CD8-positive, alpha-beta memory T cell (primary cell): ENCODE measurements around the gene NSD1. TPM values are rescaled to one million over a fixed set of nuclear protein-coding genes. Genes with fewer than 3 reads are reported as not detected.

Source experiments
- CTCF ChIA-PET: fragments of 350-600 bp; sonication (Branson Sonifier 250); formaldehyde crosslinking; loops from one replicate; lab custom pipeline; 2021; ENCODE audit warnings: antibody characterized with exemption; lab: Charles Lee
- POLR2A ChIA-PET: fragments of 350-600 bp; sonication (Branson Sonifier 250); formaldehyde crosslinking; loops from one replicate; lab custom pipeline; 2021; ENCODE audit warnings: antibody characterized with exemption; lab: Charles Lee
- DNase-seq, 5 donors: peaks; one replicate each; pipeline versions ENCODE4 v3.0.0 to v3.0.0-alpha.2; 2020 to 2022; ENCODE audit warnings: mixed read lengths in 1 of 5
- H3K27ac ChIP-seq: one replicate; pipeline ENCODE4 v1.7.0; 2013; ENCODE audit warnings: low read depth, mild to moderate bottlenecking, low read length, moderate library complexity
- H3K27me3 ChIP-seq: 2 replicates; pipeline ENCODE4 v1.7.0; 2013; ENCODE audit warnings: low read length, mild to moderate bottlenecking; ENCODE audit not compliant: insufficient read depth, poor library complexity, severe bottlenecking
- H3K36me3 ChIP-seq: 2 replicates; pipeline ENCODE4 v1.7.0; 2013; ENCODE audit warnings: mild to moderate bottlenecking, low read length, moderate library complexity; ENCODE audit not compliant: insufficient read depth
- H3K4me1 ChIP-seq: 2 replicates; pipeline ENCODE4 v1.7.0; 2013; ENCODE audit warnings: mild to moderate bottlenecking, low read length, moderate library complexity; ENCODE audit not compliant: insufficient read depth
- H3K4me3 ChIP-seq: 2 replicates; pipeline ENCODE4 v1.7.0; 2013; ENCODE audit warnings: mild to moderate bottlenecking, low read length
- H3K9me3 ChIP-seq: 2 replicates; pipeline ENCODE4 v1.7.0; 2013; ENCODE audit warnings: mild to moderate bottlenecking, low read length
- H3K27ac Mint-ChIP-seq, 8 donors: one replicate each; pipeline ENCODE4 v1.8.0; 2020 to 2021; ENCODE audit warnings: mixed read lengths in 8 of 8, mild to moderate bottlenecking in 6 of 8, inconsistent platforms in 3 of 8, moderate library complexity in 3 of 8
- H3K27me3 Mint-ChIP-seq, 2 donors: one replicate each; pipeline ENCODE4 v1.8.0; 2020 to 2021; ENCODE audit warnings: mixed read lengths in 2 of 2, mild to moderate bottlenecking in 1 of 2, moderate library complexity in 1 of 2
- H3K36me3 Mint-ChIP-seq, 3 donors: one replicate each; pipeline ENCODE4 v1.8.0; 2020 to 2021; ENCODE audit warnings: mixed read lengths in 3 of 3, inconsistent platforms in 1 of 3, mild to moderate bottlenecking in 1 of 3
- H3K4me1 Mint-ChIP-seq, 3 donors: one replicate each; pipeline ENCODE4 v1.8.0; 2020 to 2021; ENCODE audit warnings: mixed read lengths in 3 of 3, inconsistent platforms in 1 of 3, mild to moderate bottlenecking in 1 of 3
- H3K4me3 Mint-ChIP-seq, 7 donors: one replicate each; pipeline ENCODE4 v1.8.0; 2020 to 2021; ENCODE audit warnings: mixed read lengths in 7 of 7, mild to moderate bottlenecking in 6 of 7, moderate library complexity in 4 of 7, inconsistent platforms in 2 of 7
- H3K9me3 Mint-ChIP-seq, 5 donors: one replicate each; pipeline ENCODE4 v1.8.0; 2020 to 2022; ENCODE audit warnings: mixed read lengths in 5 of 5, mild to moderate bottlenecking in 3 of 5, moderate library complexity in 2 of 5, inconsistent platforms in 1 of 5
- polyA plus RNA-seq: library from polyadenylated mRNA; unstranded; fragments of 300-500 nt; fragmentation: Illumina TruSeq; gene quantifications from one replicate; pipeline ENCODE4 v1.2.3, GENCODE V29; 2021
- total RNA-seq, 2 experiments: library from RNA; stranded (reverse); gene quantifications; one replicate each; pipeline ENCODE4 v1.2.3, GENCODE V29; 2021

The NSD1 gene
- total RNA-seq (10 to 100 TPM; 86.7 to 93.1 TPM), polyA plus RNA-seq (48.7 TPM)

- Mint-ChIP-seq H3K4me3 (peak within 1 kb of the TSS; percentile 82 to 93 (median 88)), H3K9me3 (no peaks in the 10 kb centered on the region), H3K36me3 (peaks cover 3 to 34% (median 9%) of the 10 kb centered on the region in 3 donors), H3K27me3 (no peaks in the 10 kb centered on the region), H3K27ac (peak within 1 kb of the TSS; percentile 59 to 97 (median 90)), H3K4me1 (peaks cover 52 to 61% (median 55%) of the 10 kb centered on the region in 3 donors)
- Histone ChIP-seq H3K4me1 (peaks cover 64% of the 10 kb centered on the region), H3K4me3 (peak within 1 kb of the TSS; percentile 65), H3K36me3 (peaks cover 19% of the 10 kb centered on the region), H3K9me3 (no peaks in the 10 kb centered on the region), H3K27me3 (no peaks in the 10 kb centered on the region), H3K27ac (peak within 1 kb of the TSS; percentile 74)
- DNase-seq: peak; percentile 83 to 94 (median 89)
- POLR2A ChIA-PET: interaction anchor here (0.6 to 2.9 kb wide), 6 partner anchors 20 to 383 kb away, joined by 3 to 16 read pairs (median 4); partner anchors contain the start of gene GRK6
- CTCF ChIA-PET: interaction anchor here (0.7 to 5.1 kb wide), 2 partner anchors 20 to 46 kb away, joined by 3 to 30 read pairs; no protein-coding TSS in a partner anchor
Measured at GRCh38 chr5:177133096-177133852, at the start of gene NSD1. NSD1 (plus strand) TSS chr5:177133773; CDS start chr5:177135104, 1,331 bp downstream.

- no peaks in the 10 kb centered on the region for H3K27me3 ChIP-seq
- no peaks in the 10 kb centered on the region for H3K36me3 Mint-ChIP-seq
- H3K4me1 Mint-ChIP-seq: peaks cover 9 to 13% (median 11%) of the 10 kb centered on the region in 3 donors
- peaks cover 3 to 13% of the 10 kb centered on the region in 2 donors for H3K27me3 Mint-ChIP-seq
- ChIA-PET POLR2A (no interaction called here), CTCF (interaction anchor here (4.4 kb wide), 1 partner anchor 13 kb away, joined by 26 read pairs; no protein-coding TSS in a partner anchor)
- DNase-seq: no peak
- no peaks in the 10 kb centered on the region for H3K9me3 ChIP-seq
- H3K9me3 Mint-ChIP-seq: no peaks in the 10 kb centered on the region
- H3K27ac ChIP-seq: no peak overlapping the region
- no peaks in the 10 kb centered on the region for H3K36me3 ChIP-seq
- H3K4me3 Mint-ChIP-seq: peak overlapping the region in 1 of 7 donors; percentile 68
- no peak overlapping the region for H3K27ac Mint-ChIP-seq
- no peak overlapping the region for H3K4me3 ChIP-seq
- peaks cover 8% of the 10 kb centered on the region for H3K4me1 ChIP-seq
Measured at GRCh38 chr5:177084175-177084574, 49.4 kb upstream of the NSD1 start.

- Histone ChIP-seq H3K9me3 (no peaks in the 10 kb centered on the region), H3K27me3 (no peaks in the 10 kb centered on the region), H3K4me1 (peaks cover 8% of the 10 kb centered on the region), H3K27ac (no peak overlapping the region), H3K4me3 (no peak overlapping the region), H3K36me3 (no peaks in the 10 kb centered on the region)
- peak overlapping the region; percentile 11 to 88 (median 60) for H3K4me3 Mint-ChIP-seq
- POLR2A ChIA-PET: no interaction called here
- H3K4me1 Mint-ChIP-seq: peaks cover 9 to 13% (median 11%) of the 10 kb centered on the region in 3 donors
- peaks cover 3 to 13% of the 10 kb centered on the region in 2 donors for H3K27me3 Mint-ChIP-seq
- H3K36me3 Mint-ChIP-seq: no peaks in the 10 kb centered on the region
- CTCF ChIA-PET: interaction anchor here (1.0 to 4.4 kb wide), 4 partner anchors 9 to 25 kb away, joined by 3 to 26 read pairs (median 8); no protein-coding TSS in a partner anchor
- H3K9me3 Mint-ChIP-seq: no peaks in the 10 kb centered on the region
- no peak for DNase-seq
- H3K27ac Mint-ChIP-seq: peak overlapping the region in 3 of 8 donors; percentile 18 to 52 (median 35)
Measured at GRCh38 chr5:177085985-177086653, 47.5 kb upstream of the NSD1 start.

- Histone ChIP-seq H3K4me3 (peak within 1 kb of the TSS; percentile 49), H3K27me3 (no peaks in the 10 kb centered on the region), H3K36me3 (no peaks in the 10 kb centered on the region), H3K4me1 (peaks cover 8% of the 10 kb centered on the region), H3K27ac (no peak within 1 kb of the TSS), H3K9me3 (no peaks in the 10 kb centered on the region)
- Mint-ChIP-seq H3K36me3 (no peaks in the 10 kb centered on the region), H3K4me1 (peaks cover 9 to 13% (median 11%) of the 10 kb centered on the region in 3 donors), H3K27me3 (peaks cover 3 to 13% of the 10 kb centered on the region in 2 donors), H3K9me3 (no peaks in the 10 kb centered on the region), H3K4me3 (peak within 1 kb of the TSS; percentile 11 to 88 (median 62)), H3K27ac (peak within 1 kb of the TSS in 3 of 8 donors; percentile 18 to 52 (median 35))
- ChIA-PET POLR2A (no interaction called here), CTCF (interaction anchor here (0.8 to 4.4 kb wide), 6 partner anchors 9 to 47 kb away, joined by 3 to 26 read pairs (median 4); no protein-coding TSS in a partner anchor)
- peak; percentile 59 to 76 (median 71) for DNase-seq
Measured at GRCh38 chr5:177086654-177087397, 46.7 kb upstream of the NSD1 start, which contains the start of gene FGFR4. FGFR4 (plus strand) TSS chr5:177086915; CDS start chr5:177089603, 2,688 bp downstream.

- ChIA-PET CTCF (interaction anchor here (0.8 to 4.4 kb wide), 6 partner anchors 10 to 46 kb away, joined by 3 to 26 read pairs (median 4); no protein-coding TSS in a partner anchor), POLR2A (no interaction called here)
- Histone ChIP-seq H3K4me1 (peaks cover 8% of the 10 kb centered on the region), H3K36me3 (no peaks in the 10 kb centered on the region), H3K9me3 (no peaks in the 10 kb centered on the region), H3K4me3 (peak overlapping the region; percentile 49), H3K27me3 (no peaks in the 10 kb centered on the region), H3K27ac (no peak overlapping the region)
- no peaks in the 10 kb centered on the region for H3K36me3 Mint-ChIP-seq
- peak overlapping the region in 6 of 7 donors; percentile 6 to 83 (median 37) for H3K4me3 Mint-ChIP-seq
- no peak for DNase-seq
- H3K9me3 Mint-ChIP-seq: no peaks in the 10 kb centered on the region
- peaks cover 9 to 13% (median 11%) of the 10 kb centered on the region in 3 donors for H3K4me1 Mint-ChIP-seq
- H3K27me3 Mint-ChIP-seq: peaks cover 3 to 13% of the 10 kb centered on the region in 2 donors
- H3K27ac Mint-ChIP-seq: no peak overlapping the region
Measured at GRCh38 chr5:177087398-177088005, 46.1 kb upstream of the NSD1 start.

GRCh38 chr5:177089127-177089526 lies 44.4 kb upstream of the NSD1 start:
- Histone ChIP-seq H3K27me3 (no peaks in the 10 kb centered on the region), H3K36me3 (no peaks in the 10 kb centered on the region), H3K27ac (no peak overlapping the region), H3K4me1 (peaks cover 8% of the 10 kb centered on the region), H3K4me3 (no peak overlapping the region), H3K9me3 (no peaks in the 10 kb centered on the region)
- H3K4me3 Mint-ChIP-seq: peak overlapping the region in 2 of 7 donors; percentile 32 to 44
- H3K4me1 Mint-ChIP-seq: peaks cover 9 to 13% (median 11%) of the 10 kb centered on the region in 3 donors
- ChIA-PET CTCF (interaction anchor here (0.8 kb wide), 1 partner anchor 17 kb away, joined by 3 read pairs; no protein-coding TSS in a partner anchor), POLR2A (no interaction called here)
- no peaks in the 10 kb centered on the region for H3K36me3 Mint-ChIP-seq
- H3K27me3 Mint-ChIP-seq: peaks cover 0 to 9% of the 10 kb centered on the region in 2 donors
- DNase-seq: no peak
- H3K9me3 Mint-ChIP-seq: no peaks in the 10 kb centered on the region
- H3K27ac Mint-ChIP-seq: peak overlapping the region in 1 of 8 donors; percentile 52
